HepG2 (cell line): ENCODE data around the gene TMED6. TPM values are rescaled to one million over a fixed set of nuclear protein-coding genes. Genes with fewer than 3 reads are reported as not detected.

Source experiments
- ATF7 ChIP-seq, 2 experiments: fragments of 450-650 bp in 1 of 2; sonication (generic) in 1 of 2; formaldehyde crosslinking in 1 of 2; IDR thresholded peaks; 2 replicates each; pipeline versions ENCODE4 v1.4.0 to v1.6.1; 2016 to 2020; ENCODE audit warnings: antibody characterized with exemption in 1 of 2, mild to moderate bottlenecking in 1 of 2, missing genetic modification reagents in 1 of 2
- CCAR2 ChIP-seq: fragments of 200-400 bp; formaldehyde crosslinking; optimal IDR thresholded peaks from 2 replicates; pipeline ENCODE3; 2018; ENCODE audit warnings: low read depth, mild to moderate bottlenecking, low read length, moderate library complexity
- CENPBD1 ChIP-seq: sonication (generic); formaldehyde crosslinking; IDR thresholded peaks from 2 replicates; pipeline ENCODE4 v1.8.0; 2022; ENCODE audit warnings: missing genetic modification reagents, low read depth, mild to moderate bottlenecking, borderline replicate concordance
- CSRNP1 ChIP-seq: sonication (generic); formaldehyde crosslinking; IDR thresholded peaks from 2 replicates; pipeline ENCODE4 v1.8.1; 2023; ENCODE audit warnings: mild to moderate bottlenecking, missing genetic modification reagents
- GFI1 ChIP-seq: sonication (generic); formaldehyde crosslinking; IDR thresholded peaks from 2 replicates; pipeline ENCODE4 v1.5.0; 2020; ENCODE audit warnings: missing genetic modification reagents, mild to moderate bottlenecking, borderline replicate concordance
- HIVEP1 ChIP-seq: sonication (generic); formaldehyde crosslinking; IDR thresholded peaks from 2 replicates; pipeline ENCODE4 v1.4.0; 2020; ENCODE audit warnings: mild to moderate bottlenecking, missing genetic modification reagents
- HMG20A ChIP-seq: IDR thresholded peaks from 2 replicates; pipeline ENCODE4 v1.6.1; 2016; ENCODE audit warnings: borderline replicate concordance
- JUNB ChIP-seq: sonication (generic); formaldehyde crosslinking; IDR thresholded peaks from 2 replicates; pipeline ENCODE4 v1.8.0; 2022; ENCODE audit warnings: missing genetic modification reagents, mild to moderate bottlenecking, borderline replicate concordance
- KLF13 ChIP-seq: sonication (generic); formaldehyde crosslinking; IDR thresholded peaks from 2 replicates; pipeline ENCODE4 v1.4.0; 2020; ENCODE audit warnings: mild to moderate bottlenecking, missing genetic modification reagents
- KLF9 ChIP-seq: IDR thresholded peaks from 2 replicates; pipeline ENCODE4 v1.6.1; 2016; ENCODE audit warnings: low read depth
- MLLT10 ChIP-seq: sonication (generic); formaldehyde crosslinking; IDR thresholded peaks from 2 replicates; pipeline ENCODE4 v1.4.0; 2020; ENCODE audit warnings: missing genetic modification reagents
- MTF1 ChIP-seq: sonication (generic); formaldehyde crosslinking; IDR thresholded peaks from 2 replicates; pipeline ENCODE4 v1.5.0; 2020; ENCODE audit warnings: missing genetic modification reagents
- PAX8 ChIP-seq: sonication (generic); formaldehyde crosslinking; IDR thresholded peaks from 2 replicates; pipeline ENCODE4 v1.8.0; 2022; ENCODE audit warnings: mild to moderate bottlenecking, missing genetic modification reagents, borderline replicate concordance
- SRSF9 ChIP-seq: fragments of 200-400 bp; formaldehyde crosslinking; IDR thresholded peaks from 2 replicates; pipeline ENCODE4 v1.6.1; 2018; ENCODE audit warnings: borderline replicate concordance, mild to moderate bottlenecking, low read depth, low read length; ENCODE audit not compliant: insufficient read depth, poor library complexity, severe bottlenecking
- TIGD3 ChIP-seq: sonication (generic); formaldehyde crosslinking; IDR thresholded peaks from 2 replicates; pipeline ENCODE4 v1.5.1; 2020; ENCODE audit warnings: mild to moderate bottlenecking, missing genetic modification reagents, borderline replicate concordance
- ZFP82 ChIP-seq: sonication (generic); formaldehyde crosslinking; IDR thresholded peaks from 2 replicates; pipeline ENCODE4 v1.5.1; 2020; ENCODE audit warnings: mild to moderate bottlenecking, missing genetic modification reagents, borderline replicate concordance
- ZFY ChIP-seq: sonication (generic); formaldehyde crosslinking; IDR thresholded peaks from 2 replicates; pipeline ENCODE4 v1.4.0; 2020; ENCODE audit warnings: missing genetic modification reagents
- ZNF264 ChIP-seq: sonication (generic); formaldehyde crosslinking; IDR thresholded peaks from 2 replicates; pipeline ENCODE4 v1.4.0; 2020; ENCODE audit warnings: missing genetic modification reagents
- ZNF367 ChIP-seq: sonication (generic); formaldehyde crosslinking; IDR thresholded peaks from 2 replicates; pipeline ENCODE4 v1.4.0; 2020; ENCODE audit warnings: missing genetic modification reagents, borderline replicate concordance
- ZNF44 ChIP-seq: sonication (generic); formaldehyde crosslinking; IDR thresholded peaks from 2 replicates; pipeline ENCODE4 v1.5.1; 2020; ENCODE audit warnings: mild to moderate bottlenecking, missing genetic modification reagents
- ZNF7 ChIP-seq: IDR thresholded peaks from 2 replicates; pipeline ENCODE4 v1.6.1; 2016; ENCODE audit warnings: missing biosample characterization, missing genetic modification reagents
- ZNF740 ChIP-seq: sonication (generic); formaldehyde crosslinking; IDR thresholded peaks from 2 replicates; pipeline ENCODE4 v1.4.0; 2020; ENCODE audit warnings: missing genetic modification reagents
- ZNF766 ChIP-seq: sonication (generic); formaldehyde crosslinking; IDR thresholded peaks from 2 replicates; pipeline ENCODE4 v1.5.0; 2020; ENCODE audit warnings: missing genetic modification reagents, borderline replicate concordance
- ZNF782 ChIP-seq: sonication (generic); formaldehyde crosslinking; IDR thresholded peaks from 2 replicates; pipeline ENCODE4 v1.4.0; 2020; ENCODE audit warnings: missing genetic modification reagents, mild to moderate bottlenecking, borderline replicate concordance
- ZNF790 ChIP-seq: sonication (generic); formaldehyde crosslinking; IDR thresholded peaks from 2 replicates; pipeline ENCODE4 v1.8.0; 2022; ENCODE audit warnings: missing genetic modification reagents, mild to moderate bottlenecking, borderline replicate concordance
- ZSCAN12 ChIP-seq: sonication (generic); formaldehyde crosslinking; IDR thresholded peaks from 2 replicates; pipeline ENCODE4 v1.9.0; 2021; ENCODE audit warnings: mild to moderate bottlenecking, missing genetic modification reagents
- ZSCAN25 ChIP-seq: sonication (generic); formaldehyde crosslinking; IDR thresholded peaks from 2 replicates; pipeline ENCODE4 v1.8.0; 2022; ENCODE audit warnings: mild to moderate bottlenecking, missing genetic modification reagents
- polyA plus RNA-seq, 8 experiments: library from polyadenylated mRNA; depleted of rRNA in 3 of 8; stranded (reverse) in 7 of 8; unstranded in 1 of 8; fragments of >200 nt; fragmentation: Illumina TruSeq in 4 of 8; extraction: Trizol in 4 of 8; gene quantifications; 2 replicates each; pipeline versions ENCODE4 v1.2.1 to v1.2.3, GENCODE V29; 2011 to 2016; ENCODE audit warnings: low read depth in 4 of 8, missing spikeins in 1 of 8, mixed read lengths in 1 of 8; ENCODE audit not compliant: insufficient read depth in 1 of 8
- total RNA-seq, 5 experiments: library from RNA; depleted of rRNA; stranded (reverse); fragments of >200 nt; fragmentation: Illumina TruSeq; extraction: Trizol; gene quantifications; 2 replicates each; pipeline ENCODE4 v1.2.3, GENCODE V29; 2016; ENCODE audit warnings: low read depth in 1 of 5

TMED6 gene
- total and polyA plus RNA-seq, 2 of the 13 experiments (the other 11 are each of a cell fraction or from before 2014, with no cell fraction given): 9.8 to 14.4 TPM

GRCh38 chr16:69310653-69311532 lies 40.7 kb downstream of the TMED6 start, which contains the start of gene VPS4A (continued):
- TF ChIP-seq ZNF44 (CRISPR knock-in tag) (no peak), CENPBD1 (no peak), ZFY (CRISPR knock-in tag) (peak; percentile 99), ZSCAN12 (CRISPR knock-in tag) (peak; percentile 31; the same call in 1 of the 2 replicates), SRSF9 (no peak), CSRNP1 (CRISPR knock-in tag) (no peak), ZNF766 (CRISPR knock-in tag) (peak; percentile 74; the same call in 1 of the 2 replicates), ZNF367 (no peak), PAX8 (CRISPR knock-in tag) (peak; percentile 80; the same call in 1 of the 2 replicates), ZNF740 (no peak), MTF1 (CRISPR knock-in tag) (no peak), ZFP82 (CRISPR knock-in tag) (peak; percentile 91; the same call in 1 of the 2 replicates), ZNF7 (no peak), MLLT10 (CRISPR knock-in tag) (no peak), HIVEP1 (CRISPR knock-in tag) (0 out of 2 replicates have a peak, but pooled peaks have one; percentile 27), ZNF264 (CRISPR knock-in tag) (no peak; the same call in 1 of the 2 replicates), TIGD3 (no peak), ZNF782 (CRISPR knock-in tag) (no peak), KLF9 (CRISPR knock-in tag) (no peak), GFI1 (CRISPR knock-in tag) (no peak; the same call in 1 of the 2 replicates), HMG20A (no peak), CCAR2 (no peak), ZSCAN25 (peak; percentile 63; the same call in 1 of the 2 replicates), KLF13 (CRISPR knock-in tag) (no peak), ZNF790 (CRISPR knock-in tag) (no peak), JUNB (CRISPR knock-in tag) (no peak), ATF7 (IDR thresholded peaks at IDR 0.05) (no peak), ATF7 (CRISPR knock-in tag; IDR thresholded peaks at IDR 0.05) (0 out of 2 replicates have a peak, but pooled peaks have one; percentile 48)
